HG03103 (cell line): Measurements from ENCODE around the gene IL22.
A peak's percentile ranks its signal among the peaks of the same experiment; 100 is the strongest.

ENCODE experiments used
- ATAC-seq: cut with Tn5 transposase; IDR thresholded peaks from one replicate; pipeline ENCODE4 v1.9.1; 2021; ENCODE audit warnings: low read depth; ENCODE audit not compliant: unreplicated experiment

The IL22 gene

GRCh38 chr12:68264857-68265256 is 11.5 kb upstream of the IL22 start:
- ATAC-seq: no peak

GRCh38 chr12:68264158-68264855 is 10.9 kb upstream of the IL22 start:
- no peak for ATAC-seq

GRCh38 chr12:68263366-68263765 is 10.0 kb upstream of the IL22 start:
- no peak for ATAC-seq

GRCh38 chr12:68261896-68262295 is 8.5 kb upstream of the IL22 start:
- no peak for ATAC-seq

GRCh38 chr12:68260153-68260552 is 6.7 kb upstream of the IL22 start:
- ATAC-seq: no peak

GRCh38 chr12:68259318-68259940 is 6.0 kb upstream of the IL22 start:
- no peak for ATAC-seq

GRCh38 chr12:68252077-68252476 is 1.3 kb downstream of the IL22 start:
- ATAC-seq: no peak

GRCh38 chr12:68250454-68250853 is 3.0 kb downstream of the IL22 start:
- ATAC-seq: no peak

GRCh38 chr12:68247785-68248184 is 5.6 kb downstream of the IL22 start:
- ATAC-seq: no peak

GRCh38 chr12:68246350-68246749 is 7.1 kb downstream of the IL22 start:
- ATAC-seq: no peak

- ATAC-seq: no peak
Measured at GRCh38 chr12:68245180-68246021, 8.0 kb downstream of the IL22 start.

GRCh38 chr12:68242777-68243176 is 10.6 kb downstream of the IL22 start:
- no peak for ATAC-seq

GRCh38 chr12:68240975-68241374 is 12.4 kb downstream of the IL22 start:
- peak; percentile 93 for ATAC-seq

- ATAC-seq: no peak
Measured at GRCh38 chr12:68240079-68240478, 13.3 kb downstream of the IL22 start.

- ATAC-seq: no peak
Measured at GRCh38 chr12:68239309-68239982, 14.0 kb downstream of the IL22 start.

GRCh38 chr12:68237619-68238018 is 15.8 kb downstream of the IL22 start:
- ATAC-seq: no peak

GRCh38 chr12:68237078-68237477 is 16.3 kb downstream of the IL22 start:
- ATAC-seq: no peak

- ATAC-seq: peak; percentile 42
Measured at GRCh38 chr12:68236421-68237059, 16.9 kb downstream of the IL22 start.

- ATAC-seq: no peak
Measured at GRCh38 chr12:68235576-68235975, 17.8 kb downstream of the IL22 start.

GRCh38 chr12:68234140-68234539 is 19.3 kb downstream of the IL22 start:
- no peak for ATAC-seq
